Stimulated activated CD8-positive, alpha-beta memory T cell treated with anti-CD3 and anti-CD28 coated beads, Interleukin-4, amount 100 ng/mL, for 1 hour (primary cell): ENCODE data around the gene SF3B3.
A peak's percentile ranks its signal among the peaks of the same experiment; 100 is the strongest.

Experiments
- DNase-seq, 2 donors: peaks; one replicate each; pipeline ENCODE4 v3.0.0-alpha.2; 2020; ENCODE audit warnings: low read depth in 2 of 2, low spot score in 1 of 2

Gene SF3B3

DNA sequence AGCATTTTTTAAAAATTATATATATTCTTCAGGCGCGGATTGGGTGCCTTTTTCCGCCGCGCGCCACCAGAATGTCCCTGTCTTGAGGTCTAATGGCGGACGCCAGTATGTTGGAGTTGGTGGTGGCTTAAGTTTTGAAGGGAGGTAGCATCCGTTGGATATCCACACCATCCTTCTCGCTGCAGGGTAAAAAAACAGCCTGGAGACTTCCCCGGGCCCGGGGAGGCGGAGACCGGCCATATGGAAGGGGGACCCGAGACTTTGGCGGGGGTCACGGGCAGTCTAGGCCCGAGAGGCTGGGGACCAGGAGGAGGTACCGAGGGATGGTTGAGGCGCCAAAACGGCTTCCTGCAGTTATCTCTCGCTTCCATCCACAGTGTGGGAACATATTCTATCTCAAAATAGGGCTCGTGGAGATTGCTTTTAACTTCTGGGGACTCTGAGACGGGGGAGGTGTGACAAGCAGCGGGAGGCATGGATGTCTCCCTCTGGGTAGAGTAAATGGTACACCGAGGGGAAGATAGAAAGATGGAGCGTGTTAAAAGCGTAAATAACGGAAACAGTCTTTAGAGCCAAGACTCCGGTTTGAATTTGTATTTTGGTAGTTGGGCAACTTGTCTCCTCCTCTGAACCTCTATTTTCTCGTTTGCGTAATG is at the start of gene SF3B3:
Gene SF3B3 (plus strand): TSS at position 74 of the 656 bp plus-strand sequence. CDS start 2,841 bp downstream, outside the sequence.
- DNase-seq: peak; percentile 47 to 55

DNA sequence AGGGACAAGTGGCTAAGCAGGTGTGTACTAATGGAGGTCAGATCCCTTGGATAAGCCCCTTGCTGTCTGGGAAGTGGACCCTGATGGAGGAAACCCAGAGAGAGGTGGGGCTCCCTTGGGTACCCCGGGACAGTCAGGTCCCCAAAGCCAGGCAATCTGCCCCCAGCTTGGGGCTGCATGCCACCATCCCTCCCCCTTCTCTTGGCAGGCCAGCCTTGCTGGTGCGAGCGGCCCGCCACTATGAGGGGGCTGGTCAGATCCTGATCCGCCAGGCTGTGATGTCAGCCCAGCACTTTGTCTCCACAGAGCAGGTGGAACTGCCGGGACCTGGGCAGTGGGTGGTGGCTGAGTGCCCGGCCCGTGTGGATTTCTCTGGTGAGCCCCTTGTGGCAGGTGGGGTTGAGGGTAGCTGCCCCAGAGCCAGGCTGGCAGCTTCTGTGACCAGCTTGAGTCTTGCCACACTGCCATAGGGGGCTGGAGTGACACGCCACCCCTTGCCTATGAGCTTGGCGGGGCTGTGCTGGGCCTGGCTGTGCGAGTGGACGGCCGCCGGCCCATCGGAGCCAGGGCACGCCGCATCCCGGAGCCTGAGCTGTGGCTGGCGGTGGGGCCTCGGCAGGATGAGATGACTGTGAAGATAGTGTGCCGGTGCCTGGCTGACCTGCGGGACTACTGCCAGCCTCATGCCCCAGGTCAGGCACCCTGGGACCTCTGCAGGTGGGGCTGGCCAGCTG is 49.1 kb upstream of the SF3B3 start:
- no peak for DNase-seq

DNA sequence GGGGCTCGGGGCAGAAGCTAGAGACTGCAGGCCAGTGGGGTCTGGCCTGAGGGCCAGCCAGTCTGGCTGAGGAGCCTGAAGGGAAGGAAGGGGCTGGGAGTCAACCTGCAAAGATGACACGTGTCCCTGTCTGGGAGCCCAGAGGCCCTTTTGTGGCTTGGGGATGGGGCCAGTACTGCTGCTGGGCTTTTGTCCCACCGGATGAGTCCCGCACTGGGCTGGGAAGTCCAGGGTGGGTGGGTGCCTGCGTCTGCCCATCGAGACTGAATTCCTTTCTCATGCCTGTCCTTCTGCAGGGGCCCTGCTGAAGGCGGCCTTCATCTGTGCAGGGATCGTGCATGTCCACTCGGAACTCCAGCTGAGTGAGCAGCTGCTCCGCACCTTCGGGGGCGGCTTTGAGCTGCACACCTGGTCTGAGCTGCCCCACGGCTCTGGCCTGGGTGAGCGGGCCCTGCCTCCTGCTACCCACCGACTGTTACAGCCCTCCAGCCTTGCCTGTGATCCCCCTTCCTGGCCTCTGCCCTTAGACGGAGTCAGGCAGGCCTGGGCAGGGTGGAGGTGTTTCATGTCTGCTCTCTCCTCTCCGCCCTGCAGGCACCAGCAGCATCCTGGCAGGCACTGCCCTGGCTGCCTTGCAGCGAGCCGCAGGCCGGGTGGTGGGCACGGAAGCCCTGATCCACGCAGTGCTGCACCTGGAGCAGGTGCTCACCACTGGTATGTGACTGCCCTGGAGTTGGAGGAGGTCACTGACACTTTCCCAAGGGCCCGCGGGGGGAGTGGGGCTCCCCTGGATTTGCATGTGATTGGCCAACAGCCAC is 48.4 kb upstream of the SF3B3 start:
- DNase-seq: no peak

DNA sequence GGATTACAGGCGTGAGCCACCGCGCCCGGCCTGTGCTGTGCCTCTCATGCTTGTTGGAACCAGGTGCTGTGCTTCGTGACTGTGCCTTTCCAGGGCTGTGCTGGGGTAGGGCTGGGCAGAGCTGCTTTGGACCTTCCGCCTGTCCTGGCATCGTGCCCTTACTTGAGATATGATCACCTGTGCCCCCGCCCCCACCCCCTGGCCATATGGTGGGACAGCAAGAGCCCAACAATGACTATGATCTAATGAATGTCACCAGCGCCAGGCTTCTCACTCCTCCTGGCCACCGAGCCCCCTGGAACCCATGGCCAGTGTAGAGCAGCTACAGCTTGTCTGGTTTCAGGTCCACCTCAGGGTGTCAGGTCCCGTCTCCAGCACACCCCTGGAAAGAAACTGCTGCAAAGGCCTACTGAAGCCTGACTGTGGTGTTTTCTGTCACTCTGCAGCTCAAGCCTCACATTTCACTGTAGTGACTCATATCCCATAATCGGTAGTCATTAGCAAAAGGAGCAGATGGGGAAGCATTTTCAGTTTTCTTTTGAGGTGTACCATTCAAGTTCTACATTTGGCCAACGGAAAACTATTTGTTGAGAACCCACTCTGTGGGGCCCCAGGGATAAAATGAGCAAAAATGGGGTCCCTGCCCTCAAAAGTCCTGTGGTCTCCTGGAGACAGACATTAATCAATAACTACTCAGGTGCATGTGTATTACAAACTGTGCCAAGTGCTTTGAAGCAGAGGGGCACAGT is 47.2 kb upstream of the SF3B3 start:
- DNase-seq: no peak

DNA sequence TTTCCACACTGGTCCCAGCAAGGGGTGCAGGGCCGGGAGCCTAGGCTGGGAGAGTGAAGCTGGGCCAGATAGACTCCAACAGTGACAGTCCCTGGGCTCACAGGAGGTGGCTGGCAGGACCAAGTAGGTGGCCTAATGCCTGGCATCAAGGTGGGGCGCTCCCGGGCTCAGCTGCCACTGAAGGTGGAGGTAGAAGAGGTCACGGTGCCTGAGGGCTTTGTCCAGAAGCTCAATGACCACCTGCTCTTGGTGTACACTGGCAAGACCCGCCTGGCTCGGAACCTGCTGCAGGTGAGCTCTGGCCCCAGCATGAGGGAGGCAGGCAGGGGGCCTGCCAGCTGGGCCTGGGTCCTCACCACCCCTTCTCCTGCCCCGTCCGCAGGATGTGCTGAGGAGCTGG is 45.4 kb upstream of the SF3B3 start:
- no peak for DNase-seq

DNA sequence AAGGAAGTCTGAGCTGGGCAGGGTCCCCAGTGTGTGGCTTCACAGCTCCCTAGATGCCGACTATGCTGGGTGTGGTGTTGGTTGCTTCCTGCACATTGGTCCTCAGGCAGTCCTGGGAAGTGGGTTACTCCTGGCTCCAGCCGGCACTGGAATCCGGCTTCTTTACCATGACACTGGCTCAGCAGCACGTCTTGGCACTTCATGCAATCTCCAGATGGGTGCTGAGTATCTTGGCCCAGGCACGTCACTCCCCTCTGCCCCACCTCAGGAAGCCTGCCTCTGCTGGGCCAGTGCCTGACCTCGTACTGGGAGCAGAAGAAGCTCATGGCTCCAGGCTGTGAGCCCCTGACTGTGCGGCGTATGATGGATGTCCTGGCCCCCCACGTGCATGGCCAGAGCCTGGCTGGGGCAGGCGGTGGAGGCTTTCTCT is 44.7 kb upstream of the SF3B3 start:
- no peak for DNase-seq

DNA sequence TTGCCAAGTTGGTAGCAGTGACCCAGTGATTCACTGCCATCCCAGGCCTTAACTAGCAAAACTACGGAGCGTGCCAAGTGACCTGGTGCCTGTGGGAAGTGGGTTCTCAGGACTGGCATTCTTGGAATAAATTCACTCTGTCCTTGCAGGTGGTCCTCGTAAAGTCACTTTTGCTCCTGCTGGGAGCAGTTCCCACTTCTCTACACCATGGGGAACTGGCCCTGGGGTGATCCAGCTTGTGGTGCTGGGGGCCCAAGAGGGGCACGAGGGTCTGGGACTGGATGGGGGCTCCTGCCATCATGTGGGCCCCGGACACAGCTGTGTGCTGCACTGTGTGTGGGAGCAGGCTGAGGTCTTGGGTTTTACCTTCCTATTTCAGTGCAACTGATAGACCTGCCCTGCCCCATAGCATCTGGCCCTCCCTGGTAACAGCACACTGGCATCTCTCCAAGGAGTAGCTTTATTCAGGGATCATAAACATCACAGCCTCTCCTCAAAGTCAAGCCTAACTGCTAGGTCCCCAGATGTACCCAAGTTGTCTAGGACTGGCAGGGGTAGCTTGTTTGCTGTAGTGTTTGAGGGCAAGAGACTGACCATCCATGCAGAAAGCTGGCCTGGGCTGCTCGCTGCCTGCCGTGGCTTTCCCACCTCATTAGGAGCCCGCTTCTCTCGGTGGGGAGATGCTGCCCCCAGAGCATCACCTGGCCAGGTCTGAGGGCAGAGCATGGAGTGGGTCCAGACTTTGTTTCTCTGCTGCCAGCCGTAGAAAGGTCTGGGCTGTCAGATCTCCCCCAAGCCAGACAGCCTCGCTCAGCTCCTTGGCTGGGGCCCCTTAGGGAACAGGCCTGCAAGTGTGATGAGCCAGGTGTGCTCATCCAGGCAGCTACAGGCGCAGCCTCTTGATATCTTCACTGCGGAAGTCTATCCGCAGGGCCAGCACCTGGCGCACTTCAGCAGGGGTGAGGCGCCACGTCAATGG is 43.2 kb upstream of the SF3B3 start:
- no peak for DNase-seq

DNA sequence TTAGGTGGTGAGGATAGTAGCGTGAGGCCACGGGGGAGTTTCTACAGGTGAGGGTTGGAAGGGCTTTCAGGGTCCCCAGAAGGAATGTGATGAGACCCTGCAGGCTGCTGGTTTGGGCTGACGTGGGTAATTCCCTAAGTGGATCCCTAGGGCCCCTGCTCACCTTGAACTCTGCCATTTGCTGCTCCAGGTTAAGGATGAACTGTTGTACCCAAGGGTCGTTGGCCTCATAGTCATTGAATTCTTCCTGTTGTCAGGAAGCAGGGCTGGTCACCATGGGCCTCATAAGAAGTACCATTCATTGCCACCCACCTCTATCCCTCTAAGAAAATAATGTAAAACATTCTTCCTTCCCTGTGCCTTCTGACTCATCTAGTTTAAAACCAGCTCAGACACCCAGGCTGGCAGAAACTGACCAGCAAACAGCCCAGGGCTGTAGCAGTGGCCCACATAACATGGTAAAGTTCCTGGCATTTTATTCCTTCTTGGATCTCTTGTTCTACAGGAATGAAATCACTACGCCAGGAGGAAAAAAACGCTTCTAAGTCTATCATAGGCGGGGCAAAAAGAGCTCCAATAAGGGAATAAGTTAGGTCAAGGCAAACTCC is 41.6 kb upstream of the SF3B3 start:
- no peak for DNase-seq

DNA sequence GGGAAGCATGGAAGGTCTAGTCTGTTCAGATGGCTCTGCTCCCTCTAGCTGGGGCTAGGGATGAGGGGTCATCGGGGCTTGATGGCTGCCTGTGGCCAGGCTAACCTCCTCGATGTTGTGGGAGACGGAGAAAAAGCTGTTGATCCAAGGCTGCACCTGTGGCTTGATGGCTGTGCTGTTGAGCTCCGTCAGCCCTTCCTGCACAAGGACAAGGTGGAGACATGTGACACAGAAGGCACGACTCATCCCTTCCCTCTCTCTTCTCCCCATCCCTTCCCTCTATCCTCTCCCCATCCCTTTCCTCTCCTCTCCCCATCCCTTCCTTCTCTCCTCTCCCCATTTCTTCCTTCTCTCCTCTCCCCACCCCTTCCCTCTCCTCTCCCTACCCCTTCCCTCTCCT is 41.0 kb upstream of the SF3B3 start:
- DNase-seq: no peak

DNA sequence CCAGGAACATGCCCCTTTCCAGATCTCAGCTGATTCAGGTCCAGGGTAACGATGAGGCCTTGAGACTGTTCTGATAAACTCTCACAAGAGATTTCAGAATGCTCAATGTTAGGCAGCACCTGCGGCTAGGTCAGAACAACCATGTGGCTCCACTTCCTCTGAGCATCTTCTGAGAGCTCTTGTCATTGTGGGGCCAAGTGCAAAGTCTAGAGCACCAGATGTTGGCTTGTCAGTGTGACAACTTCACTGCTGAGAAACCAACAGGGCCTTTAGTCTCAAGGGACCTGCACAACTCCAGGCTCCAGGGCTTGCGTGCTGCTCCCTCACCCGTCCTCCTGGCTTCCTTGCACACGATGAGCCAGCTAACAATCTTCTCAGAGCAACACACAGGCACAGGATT is 40.2 kb upstream of the SF3B3 start:
- DNase-seq: no peak

DNA sequence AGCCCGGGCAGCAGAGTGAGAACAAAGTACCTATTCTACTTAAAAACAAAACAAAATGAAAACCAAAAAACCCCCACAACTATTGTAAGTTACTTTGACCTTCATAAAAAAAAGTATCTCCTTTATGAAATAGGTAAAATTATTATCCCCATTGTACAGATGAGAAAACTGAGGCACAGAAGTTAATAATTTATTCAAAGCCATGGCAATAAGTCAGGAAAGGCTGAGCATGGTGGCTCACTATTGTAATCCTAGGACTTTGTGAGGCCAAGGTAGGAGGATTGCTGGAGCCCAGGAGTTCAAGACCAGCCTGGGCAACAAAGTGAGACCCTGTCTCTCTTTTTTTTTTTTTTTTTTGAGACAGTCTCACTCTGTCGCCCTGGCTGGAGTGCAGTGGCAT is 38.7 kb upstream of the SF3B3 start:
- DNase-seq: no peak

DNA sequence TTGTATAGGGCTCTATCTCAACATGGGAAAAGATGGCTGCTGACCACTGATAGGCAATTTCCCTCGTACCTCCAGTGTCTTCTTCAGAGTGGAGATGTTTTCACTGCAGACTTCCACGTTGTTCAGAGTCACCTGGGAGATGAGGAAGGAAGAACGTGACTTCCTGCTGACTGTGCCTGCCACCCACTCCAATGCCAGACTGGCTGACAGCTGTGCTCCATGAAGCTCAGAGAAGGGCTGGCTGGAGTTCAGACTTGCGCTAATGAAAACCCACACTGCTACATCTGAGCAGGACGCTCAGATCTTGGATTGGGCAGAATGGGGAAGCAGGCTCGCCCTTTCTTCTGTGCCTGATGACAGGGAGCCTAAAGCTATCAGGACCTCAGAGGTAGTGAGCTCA is 33.4 kb upstream of the SF3B3 start:
- no peak for DNase-seq

DNA sequence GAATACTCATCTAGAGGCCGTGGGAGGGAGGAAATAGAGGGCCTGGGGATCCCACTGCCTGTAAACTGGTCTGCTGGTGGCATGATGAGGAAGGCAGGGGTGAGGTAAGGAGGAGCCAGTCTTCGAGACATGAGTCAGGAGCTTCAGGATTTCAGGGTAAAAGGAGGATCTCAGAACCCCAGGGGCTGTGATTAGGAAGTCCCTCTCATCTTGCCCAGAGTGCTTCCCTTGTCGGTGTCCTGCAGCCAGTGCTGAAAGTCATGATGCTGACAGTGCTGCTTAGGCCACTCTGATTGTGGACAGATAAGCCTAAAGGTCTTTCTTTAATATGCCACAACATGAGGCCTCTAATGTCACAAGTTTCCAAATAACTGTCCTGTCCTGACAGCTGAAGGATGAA is 29.8 kb upstream of the SF3B3 start:
- no peak for DNase-seq

DNA sequence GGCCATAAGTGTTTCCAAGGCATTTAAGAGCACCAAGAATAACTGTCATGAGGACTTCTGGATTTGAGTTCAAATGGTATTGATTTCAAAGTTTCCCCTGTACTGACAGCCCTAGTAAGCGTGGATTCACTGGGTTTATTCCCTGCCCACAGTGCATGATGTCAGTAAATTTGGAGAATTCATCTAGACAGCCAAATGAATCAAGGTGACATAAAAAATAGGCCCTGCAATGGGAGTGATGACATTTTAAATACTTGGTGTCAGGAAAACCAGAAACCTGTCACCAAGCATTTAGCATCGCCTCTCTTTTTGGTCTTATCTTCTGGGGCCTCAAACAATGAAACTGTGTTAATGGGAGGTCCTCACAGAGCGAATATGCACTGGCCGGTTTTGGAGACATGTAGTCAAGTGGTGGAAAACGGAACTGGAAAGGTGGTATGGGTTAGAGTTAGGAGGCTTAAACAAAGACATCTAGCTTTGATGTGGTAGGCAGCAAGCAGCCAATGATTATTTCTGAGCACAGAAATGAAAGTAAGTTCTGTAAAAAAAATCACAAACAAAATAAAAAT is 29.3 kb upstream of the SF3B3 start:
- no peak for DNase-seq

DNA sequence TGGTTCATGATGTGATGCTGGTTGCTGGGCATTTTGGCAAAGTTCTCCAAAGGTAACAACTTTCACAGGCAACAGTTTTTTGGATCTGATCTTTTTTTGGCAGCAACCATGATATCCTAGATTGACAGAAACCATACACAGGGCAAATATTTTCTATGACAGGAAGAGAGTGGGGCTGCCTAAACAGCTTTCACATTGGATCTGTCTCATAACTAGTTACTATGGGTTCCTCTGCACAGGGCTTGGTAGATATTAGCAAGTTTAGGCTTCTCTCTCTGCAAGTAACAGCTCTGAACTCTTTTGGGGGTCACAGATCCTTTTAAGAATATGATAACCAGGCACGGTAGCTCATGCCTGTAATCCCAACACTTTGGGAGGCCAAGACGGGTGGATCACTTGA is 28.8 kb upstream of the SF3B3 start:
- DNase-seq: no peak

DNA sequence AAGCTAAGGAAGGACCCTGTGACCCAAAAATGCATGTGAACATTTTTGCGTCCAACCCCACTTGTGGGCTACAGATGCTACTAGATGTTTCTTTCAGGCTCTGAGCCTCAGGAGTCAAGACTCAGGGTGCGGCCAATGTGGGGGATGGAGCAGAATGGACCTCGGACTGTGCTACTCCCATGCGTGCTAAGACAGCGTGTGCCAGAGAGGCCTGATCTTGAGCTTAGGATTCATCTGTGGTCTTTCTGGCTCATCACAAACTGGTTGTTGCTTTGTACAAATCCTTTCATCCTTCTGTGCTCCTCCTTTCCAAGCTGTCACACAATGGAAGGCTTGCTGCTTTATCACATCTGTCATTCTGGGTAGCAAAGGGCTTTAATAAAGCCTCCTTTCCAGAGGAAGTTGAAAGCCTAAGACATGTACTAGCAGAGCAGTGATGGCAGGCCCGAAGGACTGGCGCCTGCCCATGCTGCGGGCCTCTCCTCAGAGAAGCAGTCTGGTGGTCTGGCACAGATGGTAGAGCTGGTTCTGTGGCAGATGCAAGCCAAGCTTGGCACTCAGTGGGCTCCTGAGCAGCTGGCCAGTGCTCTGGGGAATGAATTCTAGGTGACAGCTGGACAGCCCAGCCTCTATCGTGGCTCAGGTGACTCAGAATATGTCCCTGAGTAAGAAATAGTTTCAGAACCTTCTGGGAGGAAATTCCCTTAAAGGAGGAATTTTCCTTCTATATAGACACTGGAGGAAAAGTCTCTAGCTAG is 28.0 kb upstream of the SF3B3 start:
- no peak for DNase-seq

DNA sequence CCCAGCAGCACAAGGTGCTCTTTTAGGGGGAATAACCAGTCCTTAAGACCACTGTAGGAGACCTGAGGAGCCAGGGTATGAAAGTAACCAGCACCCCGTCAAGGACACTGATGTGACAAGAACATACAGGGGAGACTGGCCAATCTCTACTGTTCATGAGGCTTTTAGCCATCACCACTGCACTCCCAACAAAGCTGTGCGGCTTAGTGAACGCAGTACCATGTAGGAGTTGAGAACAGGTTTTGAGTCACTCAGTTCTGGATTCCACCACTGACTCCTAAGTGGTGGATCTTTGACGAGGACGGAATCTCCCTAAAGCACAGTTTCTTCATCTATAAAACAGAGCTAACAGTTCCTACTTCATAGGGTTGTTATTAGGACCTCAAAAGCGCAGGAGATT is 27.1 kb upstream of the SF3B3 start:
- DNase-seq: no peak

DNA sequence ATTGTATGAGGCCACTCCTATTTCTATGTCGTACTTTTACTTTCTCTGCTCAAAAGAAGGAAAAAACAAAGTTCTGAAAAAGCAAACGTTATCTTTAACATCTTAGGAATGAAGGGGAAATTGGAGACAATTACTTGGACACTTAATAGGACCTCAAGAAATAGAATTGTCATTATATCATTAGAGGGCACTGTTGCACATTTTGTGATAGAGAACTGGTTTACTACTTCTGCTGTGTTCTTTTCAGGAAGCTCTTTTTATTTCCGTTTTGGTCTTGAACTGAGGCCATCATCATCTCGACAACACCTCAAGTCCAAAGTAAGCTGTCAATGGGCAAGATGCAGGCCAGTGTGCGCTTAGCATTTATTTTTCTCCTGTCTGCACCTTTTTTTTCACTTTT is 14.9 kb upstream of the SF3B3 start:
- no peak for DNase-seq

DNA sequence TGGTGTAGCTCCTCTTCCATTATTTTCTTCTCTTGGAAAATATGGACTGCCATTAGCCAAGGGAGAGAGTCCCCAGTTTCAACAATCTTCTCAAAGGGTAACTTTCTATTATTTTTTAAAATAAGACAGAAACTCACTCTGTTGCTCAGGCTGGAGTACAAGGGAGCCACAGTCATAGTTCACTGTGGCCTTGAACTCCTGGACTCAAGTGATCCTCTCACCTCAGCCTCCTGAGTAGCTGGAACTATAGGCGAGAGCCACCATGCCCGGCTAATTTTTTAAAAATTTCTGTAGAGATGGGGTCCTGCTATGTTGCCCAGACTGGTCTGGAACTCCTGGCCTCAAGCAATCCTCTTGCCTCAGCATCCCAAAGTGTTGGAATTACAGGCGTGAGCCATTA is 13.4 kb upstream of the SF3B3 start:
- no peak for DNase-seq
